NCI-H2196 treated with DMSO at 0.1 percent for 48 hours (cell line): ENCODE data around the gene SMTN.
"Not testable (repeated sequence)": the region's sequence is repeated elsewhere in the genome, so short reads cannot be mapped to it uniquely, and the experiment has no call there.

Source experiments
- DNase-seq: peaks from one replicate; lab custom pipeline; 2025; ENCODE audit not compliant: unreplicated experiment; lab: John Stamatoyannopoulos, UW

Gene SMTN

GRCh38 chr22:31069691-31070314 is 11.3 kb upstream of the SMTN start:
- not testable (repeated sequence) for DNase-seq

GRCh38 chr22:31073125-31073524 is 8.0 kb upstream of the SMTN start:
- DNase-seq = not testable (repeated sequence)

DNA sequence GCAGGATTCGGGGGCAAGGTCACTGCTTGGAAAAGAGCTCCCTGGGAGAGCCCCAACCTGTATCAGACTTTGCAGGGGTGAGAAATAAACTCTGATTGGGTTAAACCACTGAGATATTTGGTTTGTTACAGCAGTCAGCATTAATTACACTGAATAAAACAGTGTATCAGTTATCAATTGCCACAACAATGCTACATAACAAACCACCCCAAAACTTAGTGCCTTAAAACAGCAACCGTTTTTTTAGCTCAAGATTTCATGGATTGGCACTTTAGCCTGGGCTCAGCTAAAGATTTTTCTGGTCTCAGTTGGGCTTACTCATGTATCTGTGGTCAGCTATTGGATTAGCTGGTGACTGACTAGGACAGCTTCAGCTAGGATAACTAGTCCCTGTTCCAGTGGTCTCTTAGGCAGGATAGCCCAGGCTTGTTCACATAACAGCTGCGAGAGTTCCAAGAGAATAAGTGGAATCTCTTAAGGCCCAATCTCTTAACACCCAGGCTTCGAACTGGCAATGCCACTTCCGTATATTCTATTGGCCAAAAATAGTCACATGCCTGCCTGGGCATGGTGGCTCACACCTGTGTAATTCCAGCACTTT is 7.5 kb upstream of the SMTN start:
- DNase-seq = not testable (repeated sequence)

DNA sequence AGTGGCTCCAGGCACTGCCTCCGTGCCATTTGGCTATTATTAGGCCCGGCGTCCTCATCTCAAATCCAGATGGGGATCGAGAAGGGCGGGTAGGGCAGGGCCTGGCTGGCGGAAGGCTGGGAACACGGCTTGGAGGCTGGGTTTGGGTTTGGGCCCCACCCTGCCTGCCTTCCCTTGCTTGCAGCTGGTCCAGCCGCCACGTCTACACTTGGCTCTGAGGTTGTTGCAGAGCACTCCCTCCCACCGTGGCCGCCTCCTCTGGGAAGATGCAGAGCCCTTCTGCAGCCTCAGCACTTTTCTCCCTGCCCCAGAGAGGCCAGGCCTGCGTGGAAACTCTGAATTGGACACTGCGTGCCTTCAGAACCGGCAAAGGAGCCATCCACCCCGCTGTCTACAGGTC is 5.2 kb upstream of the SMTN start:
- DNase-seq = no peak

- DNase-seq = no peak
These were observed 3.4 kb upstream of the SMTN start for GRCh38 chr22:31077681-31078080.

- not testable (repeated sequence) for DNase-seq
These were observed 2.7 kb upstream of the SMTN start for GRCh38 chr22:31078389-31078788.

GRCh38 chr22:31079095-31079642 is 1.9 kb upstream of the SMTN start:
- DNase-seq = no peak

DNA sequence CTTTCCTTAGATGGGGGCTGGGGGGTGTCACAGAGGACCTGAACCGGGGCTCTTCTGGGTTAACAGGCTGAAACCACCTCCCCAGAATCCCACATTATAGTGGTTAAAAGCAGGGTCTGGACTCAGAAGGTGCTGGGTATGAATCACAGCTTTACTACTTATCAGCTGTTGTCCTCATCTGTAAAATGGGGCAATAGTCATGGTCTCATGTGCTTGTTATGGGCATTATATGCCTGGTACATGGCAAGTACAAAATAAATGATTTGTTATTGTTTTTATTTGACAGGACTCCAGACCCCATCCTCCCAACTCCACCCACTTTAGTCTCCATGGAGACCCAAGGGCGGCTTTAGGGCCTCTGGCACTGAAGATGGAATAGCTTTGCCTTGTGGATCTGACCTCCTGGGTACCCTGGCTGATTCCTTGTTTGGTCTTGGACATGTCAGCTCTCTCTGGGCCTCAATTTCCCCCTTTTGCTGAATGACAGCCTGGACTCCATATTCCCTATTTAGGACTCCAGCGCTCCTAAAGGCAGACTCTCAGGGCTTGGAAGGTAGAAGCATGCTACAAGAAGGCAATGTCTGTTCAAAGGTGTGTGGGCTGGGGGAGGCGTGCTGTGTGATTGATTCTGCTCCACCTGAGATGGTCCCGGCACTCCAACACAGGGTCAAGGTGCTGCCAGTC is 812 bp upstream of the SMTN start:
- DNase-seq = no peak

DNA sequence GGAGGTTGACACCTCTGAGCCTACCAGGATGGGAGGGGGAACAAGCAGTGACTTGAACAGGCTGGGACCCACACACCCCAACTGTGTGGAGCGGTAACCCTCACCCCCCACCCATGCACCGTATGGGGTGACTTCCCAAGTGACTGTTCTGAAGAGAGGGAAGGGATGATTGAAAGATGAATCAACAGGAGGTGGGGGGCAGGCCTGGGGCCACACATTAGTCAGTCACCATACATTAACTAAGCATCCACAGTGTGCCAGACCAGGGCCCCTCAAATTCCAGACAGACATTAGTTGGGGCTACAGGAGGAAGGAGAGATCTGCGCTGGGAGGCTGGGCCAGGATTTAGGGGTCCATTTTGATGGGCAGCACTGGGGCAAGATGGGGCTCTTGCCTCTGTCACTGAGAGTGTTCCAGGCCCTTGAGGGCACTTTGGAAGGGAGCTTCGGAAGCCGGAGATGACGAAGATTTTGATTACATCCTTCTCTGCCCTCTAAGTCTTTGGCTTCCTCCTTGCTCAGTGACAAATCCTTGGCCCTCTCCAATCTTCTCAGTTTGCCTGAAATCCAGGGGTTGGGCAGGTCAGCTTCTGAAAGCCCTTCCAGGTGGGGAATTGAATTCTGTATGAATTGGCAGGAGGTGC is 966 bp downstream of the SMTN start:
- no peak for DNase-seq

DNA sequence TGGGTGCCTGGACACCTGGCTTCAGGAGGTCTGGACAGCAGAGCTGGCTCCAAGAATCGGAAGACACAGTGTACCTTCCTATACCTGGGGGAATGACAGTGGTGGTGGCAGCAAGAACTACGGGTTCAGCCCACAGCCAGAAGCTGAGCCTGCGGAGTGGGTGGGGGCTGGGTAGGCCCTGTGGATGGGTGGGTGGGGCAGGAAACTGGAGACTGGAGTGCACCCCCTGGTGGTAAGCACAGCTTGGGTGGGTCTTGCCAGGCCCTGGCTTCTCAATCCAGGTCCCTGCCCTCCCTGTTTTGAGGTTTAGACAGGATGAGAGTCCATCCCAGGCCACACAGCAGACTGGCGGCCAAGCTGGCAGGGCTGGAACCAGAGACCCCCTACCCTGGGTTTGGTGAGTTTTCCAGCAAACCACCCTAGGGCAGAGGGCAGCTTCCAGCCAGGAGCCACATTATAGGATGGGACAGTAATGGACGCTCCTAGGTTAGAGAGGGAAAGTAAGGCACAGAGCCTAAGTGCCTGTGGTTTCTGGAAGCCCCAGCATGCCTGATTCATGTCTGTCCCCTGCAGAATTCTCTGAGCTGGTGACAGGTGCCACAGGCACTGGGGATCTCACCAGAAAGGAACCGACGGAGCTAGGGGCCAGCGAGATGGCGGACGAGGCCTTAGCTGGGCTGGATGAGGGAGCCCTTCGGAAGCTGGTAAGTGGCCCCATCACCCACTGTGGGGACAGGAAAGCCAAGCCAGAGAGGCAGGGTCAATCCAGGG is 1.7 kb downstream of the SMTN start:
- DNase-seq = no peak

DNA sequence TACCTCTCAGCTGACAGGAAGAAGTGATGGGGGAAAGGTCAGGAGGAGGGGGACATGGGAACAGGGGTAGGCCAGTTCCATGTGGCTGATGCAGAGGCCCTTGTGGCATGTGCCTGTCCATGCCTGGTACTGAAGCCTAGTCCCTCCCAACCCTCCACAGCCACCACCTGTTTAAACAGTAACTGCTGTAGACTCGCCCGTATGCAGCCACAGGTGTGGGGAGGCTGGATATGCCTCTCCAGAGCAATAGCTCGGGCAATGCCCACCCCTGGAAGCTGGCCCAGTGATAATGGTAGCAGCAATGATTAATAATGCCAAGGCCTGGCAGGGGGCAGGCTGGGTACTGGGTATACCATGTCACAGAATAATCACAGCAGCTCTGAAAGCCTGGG is 2.3 kb downstream of the SMTN start:
- peak; percentile 29 for DNase-seq

GRCh38 chr22:31083923-31084810 is 3.0 kb downstream of the SMTN start:
- DNase-seq = no peak

DNA sequence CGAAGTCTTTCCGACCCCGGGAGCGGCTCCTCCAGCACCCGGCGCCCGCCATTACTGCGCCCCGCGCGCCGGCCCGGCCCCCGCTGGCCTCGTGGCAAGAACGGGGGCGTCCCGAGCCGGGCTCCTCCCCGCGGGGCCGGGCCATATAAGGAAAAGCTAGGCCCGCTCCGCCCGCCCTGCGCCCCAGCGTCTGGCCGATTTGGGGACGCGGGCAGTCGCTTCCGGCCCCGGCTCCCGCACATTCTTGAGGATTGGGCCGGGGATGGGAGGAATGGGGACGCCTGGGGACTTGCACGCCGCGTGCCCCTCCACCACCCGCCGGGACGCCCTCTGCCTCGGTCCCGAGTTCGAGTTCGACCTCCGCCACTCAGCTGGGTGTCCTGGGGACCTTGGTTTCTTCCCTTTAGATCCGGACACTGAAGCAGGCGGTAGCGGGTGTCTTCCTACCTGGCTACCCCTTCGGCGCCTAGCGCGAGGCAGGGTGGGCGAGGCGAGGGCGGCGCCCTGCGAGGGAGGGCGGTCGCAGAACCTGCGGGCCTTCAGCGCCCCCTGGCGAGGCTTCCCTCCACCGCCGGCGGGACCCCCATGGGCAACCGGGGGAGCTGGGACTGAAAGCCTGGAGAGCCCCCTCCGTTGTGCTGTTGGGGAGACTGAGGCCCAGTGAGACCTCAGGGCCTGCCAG is 3.8 kb downstream of the SMTN start:
- no peak for DNase-seq

DNA sequence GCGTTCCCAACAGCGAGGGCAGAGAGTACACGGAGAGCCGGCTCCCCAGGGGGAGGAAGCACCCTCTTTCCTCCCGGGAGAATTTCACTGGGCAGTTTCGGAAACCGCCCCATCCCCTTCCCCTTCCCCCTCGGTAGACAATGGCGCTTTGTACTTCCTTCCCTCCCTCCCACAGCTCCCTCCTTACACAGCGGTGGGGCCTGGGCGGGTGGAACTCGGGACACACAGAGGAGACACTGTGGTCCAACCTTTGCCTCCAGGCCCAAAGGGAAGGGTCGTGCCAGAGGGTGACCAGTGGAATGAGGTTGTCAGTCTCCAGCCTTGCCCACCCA is 4.3 kb downstream of the SMTN start:
- no peak for DNase-seq

GRCh38 chr22:31085928-31086327 is 4.8 kb downstream of the SMTN start:
- DNase-seq = no peak

DNA sequence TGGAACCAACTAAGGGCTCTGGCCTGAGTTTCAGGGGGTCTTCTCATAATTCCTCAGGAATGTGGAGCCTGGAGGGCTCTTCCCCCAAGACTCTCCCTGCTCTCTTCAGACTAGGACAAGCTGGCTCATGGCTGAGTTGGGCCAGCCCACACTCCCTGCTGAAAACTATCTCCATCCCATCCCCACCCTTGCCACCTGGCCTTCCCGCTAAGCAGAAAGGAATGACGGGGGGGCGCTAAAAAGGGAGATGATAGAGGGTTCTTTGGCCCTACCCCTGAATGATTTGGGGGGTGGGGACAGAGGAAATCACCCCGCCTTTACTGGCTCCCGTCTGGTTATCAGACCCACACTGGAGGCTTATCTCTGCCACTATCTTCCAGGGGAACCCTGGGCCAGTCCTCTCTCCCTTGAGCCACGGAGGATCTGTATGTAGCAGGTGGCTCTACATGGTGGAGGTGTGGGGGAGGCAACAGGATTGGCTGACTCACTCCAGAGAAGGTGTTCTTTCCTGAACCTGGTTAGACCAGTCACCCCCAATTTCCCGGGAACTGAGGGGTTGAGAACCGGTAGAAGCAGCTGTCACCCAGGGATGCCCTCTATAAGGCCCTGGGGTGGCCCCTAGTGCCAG is 5.7 kb downstream of the SMTN start:
- no peak for DNase-seq

DNA sequence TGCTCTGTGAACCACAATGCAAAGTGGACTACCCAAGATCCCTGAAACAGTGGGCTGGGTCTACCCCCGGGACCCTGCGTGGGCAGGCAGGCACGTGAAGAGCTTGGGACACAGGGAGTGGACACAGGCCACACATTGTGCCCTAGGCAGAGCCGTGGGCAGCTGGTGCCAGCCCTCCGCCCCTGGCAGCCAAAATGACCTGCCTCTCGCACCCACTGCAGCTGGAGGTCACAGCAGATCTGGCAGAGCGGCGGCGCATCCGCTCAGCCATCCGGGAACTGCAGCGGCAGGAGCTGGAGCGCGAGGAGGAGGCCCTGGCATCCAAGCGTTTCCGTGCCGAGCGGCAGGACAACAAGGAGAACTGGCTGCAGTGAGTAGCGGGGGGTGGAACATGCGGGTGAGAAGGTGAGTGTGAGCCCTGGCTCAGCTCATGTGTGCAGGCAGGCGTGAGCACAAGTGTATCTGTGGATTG is 6.7 kb downstream of the SMTN start:
- DNase-seq = no peak

DNA sequence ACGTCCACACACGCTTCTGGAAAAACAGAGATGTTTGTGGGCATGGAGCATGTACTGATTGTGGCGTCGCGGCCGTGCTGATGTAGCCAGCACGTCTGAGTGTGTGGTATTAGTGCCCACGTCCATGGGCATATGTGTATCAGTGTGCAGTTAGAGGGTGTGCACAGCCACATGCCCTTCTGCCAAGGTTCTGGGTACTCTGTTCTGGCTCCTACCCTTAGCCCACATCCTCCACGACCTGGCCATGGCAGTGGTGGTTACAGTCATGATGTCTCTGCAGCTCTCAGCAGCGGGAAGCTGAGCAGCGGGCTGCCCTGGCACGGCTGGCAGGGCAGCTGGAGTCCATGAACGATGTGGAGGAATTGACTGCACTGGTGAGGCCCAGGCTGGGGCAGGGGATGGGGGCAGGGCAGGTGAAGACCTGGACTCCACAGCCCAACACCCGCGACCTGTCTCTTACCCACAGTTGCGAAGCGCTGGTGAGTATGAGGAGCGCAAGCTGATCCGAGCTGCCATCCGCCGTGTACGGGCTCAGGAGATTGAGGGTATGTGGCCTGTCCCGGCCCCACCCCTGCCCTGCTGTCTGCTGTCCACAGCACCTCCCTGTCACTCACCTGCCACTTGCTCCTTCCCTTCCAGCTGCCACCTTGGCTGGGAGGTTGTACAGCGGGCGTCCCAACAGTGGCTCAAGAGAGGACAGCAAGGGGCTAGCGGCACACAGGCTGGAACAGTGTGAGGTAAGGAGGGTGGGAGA is 7.3 kb downstream of the SMTN start:
- DNase-seq = no peak
